ENCODE results near the gene GCHFR.

DNA sequence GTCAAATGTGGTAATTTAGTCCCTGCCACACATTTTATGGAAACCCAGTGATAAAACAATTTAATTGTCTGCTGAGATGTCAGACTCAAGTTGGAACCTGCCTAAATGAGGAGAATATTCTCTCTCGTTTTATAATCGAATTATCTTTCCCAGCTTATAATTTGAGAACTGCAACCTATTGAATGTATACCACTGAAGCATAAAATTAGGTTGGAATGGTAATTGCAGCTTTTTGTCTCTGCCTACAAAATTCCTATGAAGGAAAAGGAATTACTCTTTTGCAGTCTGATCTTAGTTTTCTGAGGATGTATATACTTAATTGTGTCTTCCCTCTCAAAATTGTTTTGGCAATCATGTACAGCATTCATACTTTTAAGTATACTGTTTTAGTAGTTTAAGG, 39.9 kb upstream of the GCHFR start:
- TF ChIP-seq POLR2AphosphoS5 (IDR thresholded peaks at IDR 0.05), result no peak
- TF ChIP-seq, protein P1, sequence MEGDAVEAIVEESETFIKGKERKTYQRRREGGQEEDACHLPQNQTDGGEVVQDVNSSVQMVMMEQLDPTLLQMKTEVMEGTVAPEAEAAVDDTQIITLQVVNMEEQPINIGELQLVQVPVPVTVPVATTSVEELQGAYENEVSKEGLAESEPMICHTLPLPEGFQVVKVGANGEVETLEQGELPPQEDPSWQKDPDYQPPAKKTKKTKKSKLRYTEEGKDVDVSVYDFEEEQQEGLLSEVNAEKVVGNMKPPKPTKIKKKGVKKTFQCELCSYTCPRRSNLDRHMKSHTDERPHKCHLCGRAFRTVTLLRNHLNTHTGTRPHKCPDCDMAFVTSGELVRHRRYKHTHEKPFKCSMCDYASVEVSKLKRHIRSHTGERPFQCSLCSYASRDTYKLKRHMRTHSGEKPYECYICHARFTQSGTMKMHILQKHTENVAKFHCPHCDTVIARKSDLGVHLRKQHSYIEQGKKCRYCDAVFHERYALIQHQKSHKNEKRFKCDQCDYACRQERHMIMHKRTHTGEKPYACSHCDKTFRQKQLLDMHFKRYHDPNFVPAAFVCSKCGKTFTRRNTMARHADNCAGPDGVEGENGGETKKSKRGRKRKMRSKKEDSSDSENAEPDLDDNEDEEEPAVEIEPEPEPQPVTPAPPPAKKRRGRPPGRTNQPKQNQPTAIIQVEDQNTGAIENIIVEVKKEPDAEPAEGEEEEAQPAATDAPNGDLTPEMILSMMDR (IDR thresholded peaks at IDR 0.05; ENCODE audit: poor library complexity, severe bottlenecking), result no peak
- no peak for TF ChIP-seq RAD21 (conservative IDR thresholded peaks at IDR 0.05)

Measured in neural cell (in vitro differentiated cells).